SK-N-MC (cell line): ENCODE measurements around the gene PTPRN2.

Experiments
- DNase-seq: peaks from one replicate; pipeline ENCODE4 v3.0.0-alpha.2; 2011; ENCODE audit warnings: low read depth, low spot score
- H3K27ac ChIP-seq: fragments of 200-600 bp; sonication (generic); 2 replicates; pipeline ENCODE4 v1.5.1; 2016; ENCODE audit warnings: mixed run types
- H3K36me3 ChIP-seq: fragments of 200-600 bp; sonication (generic); 2 replicates; pipeline ENCODE4 v1.6.1; 2017; ENCODE audit warnings: antibody characterized with exemption, low read length, mixed read lengths; ENCODE audit not compliant: insufficient read depth
- H3K4me3 ChIP-seq: fragments of 200-600 bp; sonication (generic); 2 replicates; pipeline ENCODE4 v1.5.1; 2016
- H3K9ac ChIP-seq: fragments of 200-600 bp; sonication (generic); 2 replicates; pipeline ENCODE4 v1.8.0; 2017; ENCODE audit warnings: mixed run types, mixed read lengths; ENCODE audit not compliant: insufficient read length
- H3K9me3 ChIP-seq: fragments of 200-600 bp; sonication (generic); 2 replicates; pipeline ENCODE4 v1.6.1; 2017; ENCODE audit warnings: low read depth, mild to moderate bottlenecking, antibody characterized with exemption, low read length, moderate library complexity, mixed read lengths
- EZH2 ChIP-seq: fragments of 200-600 bp; sonication (generic); IDR thresholded peaks from one replicate; pipeline ENCODE4 v1.6.1; 2017; ENCODE audit warnings: antibody characterized with exemption
- FOXP2 ChIP-seq: optimal IDR thresholded peaks from 2 replicates; pipeline ENCODE3; 2011; ENCODE audit warnings: mild to moderate bottlenecking, moderate library complexity; ENCODE audit not compliant: insufficient read depth; ENCODE audit errors: extremely low read length, control extremely low read depth
- POLR2AphosphoS5 ChIP-seq: IDR thresholded peaks from 2 replicates; pipeline ENCODE4 v1.6.1; 2012; ENCODE audit warnings: mild to moderate bottlenecking, low read depth, low read length, borderline replicate concordance

The PTPRN2 gene

GRCh38 chr7:157612664-157613561 lies 974.7 kb downstream of the PTPRN2 start:
- Histone ChIP-seq H3K4me3 (no peak overlapping the region), H3K9me3 (no peaks in the 10 kb centered on the region), H3K36me3 (no peaks in the 10 kb centered on the region), H3K27ac (no peak overlapping the region), H3K9ac (no peak overlapping the region)
- TF ChIP-seq FOXP2 = no peak
- TF ChIP-seq POLR2AphosphoS5 = no peak
- TF ChIP-seq EZH2 = no peak
- DNase-seq = no peak

GRCh38 chr7:157612009-157612663 lies 975.5 kb downstream of the PTPRN2 start:
- H3K36me3 ChIP-seq = no peaks in the 10 kb centered on the region
- TF ChIP-seq POLR2AphosphoS5 = no peak
- no peak for TF ChIP-seq FOXP2
- no peak for TF ChIP-seq EZH2
- H3K9ac ChIP-seq = no peak overlapping the region
- H3K27ac ChIP-seq = no peak overlapping the region
- no peak for DNase-seq
- no peaks in the 10 kb centered on the region for H3K9me3 ChIP-seq
- no peak overlapping the region for H3K4me3 ChIP-seq

GRCh38 chr7:157611341-157611740 lies 976.3 kb downstream of the PTPRN2 start:
- Histone ChIP-seq H3K4me3 (no peak overlapping the region), H3K9me3 (no peaks in the 10 kb centered on the region), H3K36me3 (no peaks in the 10 kb centered on the region), H3K27ac (no peak overlapping the region), H3K9ac (no peak overlapping the region)
- no peak for DNase-seq
- TF ChIP-seq POLR2AphosphoS5 (no peak), FOXP2 (no peak), EZH2 (no peak)

GRCh38 chr7:157610671-157611295 lies 976.8 kb downstream of the PTPRN2 start:
- Histone ChIP-seq H3K36me3 (no peaks in the 10 kb centered on the region), H3K9me3 (no peaks in the 10 kb centered on the region), H3K9ac (no peak overlapping the region), H3K4me3 (no peak overlapping the region), H3K27ac (no peak overlapping the region)
- no peak for DNase-seq
- no peak for TF ChIP-seq POLR2AphosphoS5
- no peak for TF ChIP-seq FOXP2
- TF ChIP-seq EZH2 = no peak

GRCh38 chr7:157609932-157610640 lies 977.5 kb downstream of the PTPRN2 start:
- no peak overlapping the region for H3K4me3 ChIP-seq
- no peak overlapping the region for H3K9ac ChIP-seq
- no peaks in the 10 kb centered on the region for H3K9me3 ChIP-seq
- no peak for DNase-seq
- no peak overlapping the region for H3K27ac ChIP-seq
- H3K36me3 ChIP-seq = no peaks in the 10 kb centered on the region
- no peak for TF ChIP-seq EZH2
- TF ChIP-seq FOXP2 = no peak
- TF ChIP-seq POLR2AphosphoS5 = no peak

- Histone ChIP-seq H3K9me3 (no peaks in the 10 kb centered on the region), H3K9ac (no peak overlapping the region), H3K27ac (no peak overlapping the region), H3K36me3 (no peaks in the 10 kb centered on the region), H3K4me3 (no peak overlapping the region)
- no peak for TF ChIP-seq FOXP2
- no peak for TF ChIP-seq EZH2
- TF ChIP-seq POLR2AphosphoS5 = no peak
- no peak for DNase-seq
Observed at GRCh38 chr7:157609516-157609915, 978.1 kb downstream of the PTPRN2 start.

- no peak overlapping the region for H3K27ac ChIP-seq
- DNase-seq = no peak
- no peak for TF ChIP-seq EZH2
- no peak for TF ChIP-seq FOXP2
- no peak for TF ChIP-seq POLR2AphosphoS5
- no peak overlapping the region for H3K9ac ChIP-seq
- no peaks in the 10 kb centered on the region for H3K9me3 ChIP-seq
- no peaks in the 10 kb centered on the region for H3K36me3 ChIP-seq
- no peak overlapping the region for H3K4me3 ChIP-seq
Observed at GRCh38 chr7:157607218-157607617, 980.4 kb downstream of the PTPRN2 start.
